B cell (primary cell): ENCODE measurements around the gene TCF21. TPM values are rescaled to one million over a fixed set of nuclear protein-coding genes. Genes with fewer than 3 reads are reported as not detected.

Experiments used
- ATAC-seq: fragments of 200-7000 bp; cut with Tn5 transposase; one replicate; pipeline ENCODE4 v1.10.0; 2021; ENCODE audit warnings: low read depth, mild to moderate bottlenecking, moderate number of reproducible peaks, moderate library complexity
- CTCF ChIA-PET: fragments of 350-600 bp; sonication (Branson Sonifier 250); formaldehyde crosslinking; loops from one replicate; lab custom pipeline; 2021; ENCODE audit warnings: antibody characterized with exemption, inconsistent platforms; lab: Charles Lee
- POLR2A ChIA-PET: fragments of 350-600 bp; sonication (Branson Sonifier 250); formaldehyde crosslinking; loops from one replicate; lab custom pipeline; 2021; ENCODE audit warnings: antibody characterized with exemption; lab: Charles Lee
- DNase-seq: peaks from one replicate; pipeline ENCODE4 v3.0.0; 2013
- H2AFZ ChIP-seq: 2 replicates; pipeline ENCODE4 v1.6.1; 2012; ENCODE audit warnings: mild to moderate bottlenecking, low read depth, low read length; ENCODE audit not compliant: insufficient read depth, poor library complexity, severe bottlenecking
- H3K27ac ChIP-seq, 2 donors: 1 replicate in 1 of 2; 2 replicates in 1 of 2; pipeline ENCODE4 v1.5.1; 2012 to 2013; ENCODE audit warnings: low read length in 2 of 2, mild to moderate bottlenecking in 2 of 2, moderate library complexity in 1 of 2
- H3K27me3 ChIP-seq, 4 experiments: fragments of 200-600 bp in 1 of 4; sonication (generic) in 1 of 4; replicated peaks in 1 of 4; 1 replicate in 2 of 4; 2 replicates in 2 of 4; pipeline versions ENCODE4 v1.6.1 to v1.7.0; 2013 to 2016; ENCODE audit warnings: low read length in 3 of 4, mild to moderate bottlenecking in 2 of 4, mixed read lengths in 1 of 4, moderate library complexity in 1 of 4; ENCODE audit not compliant: insufficient read depth in 4 of 4, control insufficient read depth in 3 of 4; ENCODE audit errors: control extremely low read depth in 1 of 4
- H3K36me3 ChIP-seq, 2 experiments: replicated peaks in 1 of 2; 1 replicate in 1 of 2; 2 replicates in 1 of 2; pipeline versions ENCODE4 v1.6.1 to v1.7.1; 2013; ENCODE audit warnings: low read length in 1 of 2; ENCODE audit not compliant: insufficient read depth in 2 of 2, control insufficient read depth in 1 of 2; ENCODE audit errors: control extremely low read depth in 1 of 2, extremely low read depth in 1 of 2
- H3K4me1 ChIP-seq, 2 donors: fragments of 200-600 bp in 1 of 2; sonication (generic) in 1 of 2; 1 replicate in 1 of 2; 2 replicates in 1 of 2; pipeline versions ENCODE4 v1.5.1 to v1.6.1; 2013 to 2017; ENCODE audit warnings: low read length in 2 of 2; ENCODE audit not compliant: control insufficient read depth in 2 of 2, insufficient read depth in 2 of 2
- H3K4me2 ChIP-seq: replicated peaks from 2 replicates; pipeline ENCODE3; 2012; ENCODE audit warnings: mild to moderate bottlenecking, low read depth, low read length; ENCODE audit not compliant: poor library complexity, severe bottlenecking
- H3K4me3 ChIP-seq, 5 experiments: fragments of 200-600 bp in 1 of 5; sonication (generic) in 1 of 5; 1 replicate in 3 of 5; 2 replicates in 2 of 5; pipeline versions ENCODE4 v1.5.1 to v1.7.0; 2011 to 2016; ENCODE audit warnings: low read length in 4 of 5, mild to moderate bottlenecking in 4 of 5, low read depth in 2 of 5, control low read depth in 1 of 5, moderate library complexity in 1 of 5; ENCODE audit not compliant: insufficient read depth in 1 of 5; ENCODE audit errors: control extremely low read depth in 1 of 5, extremely low read depth in 1 of 5
- H3K79me2 ChIP-seq: fragments of 200-600 bp; sonication (generic); one replicate; pipeline ENCODE4 v1.6.0; 2016; ENCODE audit warnings: low read length; ENCODE audit not compliant: control insufficient read depth, insufficient read depth
- H3K9ac ChIP-seq: fragments of 200-600 bp; sonication (generic); 2 replicates; pipeline ENCODE4 v1.6.1; 2017; ENCODE audit warnings: mild to moderate bottlenecking, low read length, moderate library complexity
- H3K9me3 ChIP-seq, 3 donors: one replicate each; pipeline versions ENCODE4 v1.6.1 to v1.7.1; 2013; ENCODE audit warnings: low read length in 2 of 3; ENCODE audit not compliant: control insufficient read depth in 2 of 3, insufficient read depth in 1 of 3; ENCODE audit errors: control extremely low read depth in 1 of 3
- H4K20me1 ChIP-seq: 2 replicates; pipeline ENCODE4 v1.6.0; 2012; ENCODE audit warnings: mild to moderate bottlenecking, low read length; ENCODE audit not compliant: insufficient read depth, control insufficient read depth, poor library complexity, severe bottlenecking
- H3K27ac Mint-ChIP-seq: one replicate; pipeline ENCODE4 v1.8.0; 2021; ENCODE audit warnings: mixed read lengths
- H3K27me3 Mint-ChIP-seq: one replicate; pipeline ENCODE4 v1.8.0; 2021; ENCODE audit warnings: mixed read lengths
- H3K4me1 Mint-ChIP-seq: one replicate; pipeline ENCODE4 v1.8.0; 2021; ENCODE audit warnings: mixed read lengths
- H3K4me3 Mint-ChIP-seq: one replicate; pipeline ENCODE4 v1.8.0; 2021; ENCODE audit warnings: mixed read lengths
- H3K9me3 Mint-ChIP-seq: one replicate; pipeline ENCODE4 v1.8.0; 2022; ENCODE audit warnings: mixed read lengths; ENCODE audit not compliant: insufficient read depth
- EZH2 ChIP-seq: IDR thresholded peaks from 2 replicates; pipeline ENCODE4 v1.6.1; 2012; ENCODE audit warnings: borderline replicate concordance, low read depth, mild to moderate bottlenecking, moderate library complexity, low read length; ENCODE audit not compliant: insufficient read depth, poor library complexity, severe bottlenecking
- WGBS: methylation state at CpG from one replicate; pipeline ENCODE4 v1.1.5; 2013; ENCODE audit warnings: missing lambda C conversion rate; ENCODE audit not compliant: insufficient coverage; 5-methylcytosine and 5-hydroxymethylcytosine counted together
- intact Hi-C: fragments of 100-400 bp; cut with micrococcal nuclease; formaldehyde crosslinking; loops from one replicate; pipeline ENCODE4 v1.10.0; 2022
- polyA plus RNA-seq: library from polyadenylated mRNA; depleted of rRNA; stranded (reverse); fragments of >200 nt; gene quantifications from 2 replicates; pipeline ENCODE4 v1.2.3, GENCODE V29; 2012
- total RNA-seq, 2 donors: library from RNA; stranded (reverse); fragments of 120-200 nt in 1 of 2; gene quantifications; 1 replicate in 1 of 2; 2 replicates in 1 of 2; pipeline versions ENCODE4 v1.2.3 to v1.2.4, GENCODE V29; 2013 to 2022
- TF ChIP-seq, protein P1 (sequence below): fragments of 200-600 bp; IDR thresholded peaks from one replicate; pipeline ENCODE4 v1.8.0; 2022; ENCODE audit warnings: antibody characterized with exemption, mild to moderate bottlenecking

Gene TCF21
- total and polyA plus RNA-seq, 2 donors (not counting 1 experiment from before 2014, with no cell fraction given) = not detected

DNA sequence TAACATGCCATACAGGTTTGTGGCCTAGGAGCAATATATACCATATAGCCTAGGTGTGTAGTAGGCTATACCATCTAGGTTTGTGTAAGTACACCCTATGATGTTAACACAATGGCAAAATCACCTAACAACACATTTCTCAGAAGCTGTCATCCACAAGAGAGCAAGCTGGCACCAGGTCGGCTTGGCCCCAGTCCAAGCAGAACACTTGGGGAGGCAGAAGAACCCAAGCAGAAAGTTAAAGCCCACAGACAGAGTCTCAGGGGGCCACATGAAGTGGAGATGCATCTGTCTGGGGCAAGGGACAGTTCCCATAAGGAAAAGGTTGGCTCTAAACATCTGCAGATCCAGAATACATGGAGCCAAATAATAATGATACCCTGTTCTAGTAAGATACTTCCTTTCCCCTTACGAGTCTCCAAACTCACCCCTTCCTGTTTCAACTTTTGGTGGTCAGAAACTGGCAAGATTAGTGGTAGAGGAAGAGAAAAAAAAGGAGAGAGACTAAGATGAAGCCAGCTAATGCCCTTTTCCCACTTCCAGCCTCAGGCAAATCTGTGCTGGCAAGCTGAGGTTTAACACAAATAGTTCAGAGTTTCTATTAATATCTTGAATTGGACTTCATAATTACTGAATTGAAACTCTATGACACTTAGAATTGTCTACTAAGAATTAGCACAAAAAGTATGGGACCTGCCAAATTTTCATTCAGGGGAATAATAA lies 29.5 kb downstream of the TCF21 start:
- no peak overlapping the region for H3K27ac Mint-ChIP-seq
- H3K36me3 ChIP-seq = no peaks in the 10 kb centered on the region
- H4K20me1 ChIP-seq = no peaks in the 10 kb centered on the region
- H2AFZ ChIP-seq = no peak overlapping the region
- DNase-seq = no peak
- H3K27me3 ChIP-seq = peaks cover 0 to 3% (median 1%) of the 10 kb centered on the region in 4 experiments
- H3K4me1 Mint-ChIP-seq = peaks cover 4% of the 10 kb centered on the region
- no peak for TF ChIP-seq EZH2
- TF ChIP-seq, protein P1, sequence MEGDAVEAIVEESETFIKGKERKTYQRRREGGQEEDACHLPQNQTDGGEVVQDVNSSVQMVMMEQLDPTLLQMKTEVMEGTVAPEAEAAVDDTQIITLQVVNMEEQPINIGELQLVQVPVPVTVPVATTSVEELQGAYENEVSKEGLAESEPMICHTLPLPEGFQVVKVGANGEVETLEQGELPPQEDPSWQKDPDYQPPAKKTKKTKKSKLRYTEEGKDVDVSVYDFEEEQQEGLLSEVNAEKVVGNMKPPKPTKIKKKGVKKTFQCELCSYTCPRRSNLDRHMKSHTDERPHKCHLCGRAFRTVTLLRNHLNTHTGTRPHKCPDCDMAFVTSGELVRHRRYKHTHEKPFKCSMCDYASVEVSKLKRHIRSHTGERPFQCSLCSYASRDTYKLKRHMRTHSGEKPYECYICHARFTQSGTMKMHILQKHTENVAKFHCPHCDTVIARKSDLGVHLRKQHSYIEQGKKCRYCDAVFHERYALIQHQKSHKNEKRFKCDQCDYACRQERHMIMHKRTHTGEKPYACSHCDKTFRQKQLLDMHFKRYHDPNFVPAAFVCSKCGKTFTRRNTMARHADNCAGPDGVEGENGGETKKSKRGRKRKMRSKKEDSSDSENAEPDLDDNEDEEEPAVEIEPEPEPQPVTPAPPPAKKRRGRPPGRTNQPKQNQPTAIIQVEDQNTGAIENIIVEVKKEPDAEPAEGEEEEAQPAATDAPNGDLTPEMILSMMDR = no peak
- no peak overlapping the region for H3K4me3 Mint-ChIP-seq
- H3K27ac ChIP-seq = no peak overlapping the region
- H3K4me1 ChIP-seq = peaks cover 3 to 6% of the 10 kb centered on the region in 2 donors
- no peaks in the 10 kb centered on the region for H3K9me3 Mint-ChIP-seq
- H3K79me2 ChIP-seq = no peaks in the 10 kb centered on the region
- intact Hi-C loops = loop anchor here (5.0 to 10.0 kb wide), 2 partner anchors 1254 to 1386 kb away; no protein-coding TSS in a partner anchor
- H3K9ac ChIP-seq = no peak overlapping the region
- peaks cover 12% of the 10 kb centered on the region for H3K27me3 Mint-ChIP-seq
- ChIA-PET CTCF (interaction anchor here (1.0 to 9.6 kb wide), 5 partner anchors 28 to 179 kb away, joined by 3 to 183 read pairs (median 5); no protein-coding TSS in a partner anchor), POLR2A (no interaction called here)
- H3K4me3 ChIP-seq = no peak overlapping the region
- no peaks in the 10 kb centered on the region for H3K9me3 ChIP-seq
- 50% methylated on average over 1 of the region's 2 CpGs for WGBS
- ATAC-seq = no peak
- no peak overlapping the region for H3K4me2 ChIP-seq

DNA sequence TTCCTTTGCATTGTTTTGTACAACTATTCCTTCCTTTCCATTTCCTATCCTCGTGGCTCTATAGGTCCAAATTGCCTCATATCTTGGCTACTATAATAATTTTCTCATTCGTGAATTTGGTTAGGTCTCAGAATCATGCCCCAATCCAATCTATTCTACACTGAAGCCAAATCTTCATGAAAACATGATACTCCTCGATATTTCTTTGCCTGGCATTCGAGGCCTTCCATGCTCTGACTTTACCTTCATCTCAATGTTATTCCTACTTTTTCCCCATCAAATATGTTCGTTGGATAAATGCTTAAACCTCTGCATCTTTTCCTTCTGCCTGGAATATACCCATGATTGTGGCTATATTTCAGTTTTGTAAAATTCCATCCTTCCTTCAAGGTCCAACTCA lies 30.4 kb downstream of the TCF21 start:
- Histone ChIP-seq H4K20me1 (no peaks in the 10 kb centered on the region), H3K4me3 (no peak overlapping the region), H3K4me2 (no peak overlapping the region), H3K27ac (no peak overlapping the region), H3K27me3 (peaks cover 0 to 3% (median 0%) of the 10 kb centered on the region in 4 experiments), H2AFZ (no peak overlapping the region), H3K4me1 (peaks cover 3 to 6% of the 10 kb centered on the region in 2 donors), H3K9me3 (no peaks in the 10 kb centered on the region), H3K36me3 (no peaks in the 10 kb centered on the region), H3K9ac (no peak overlapping the region), H3K79me2 (no peaks in the 10 kb centered on the region)
- intact Hi-C loops = loop anchor here (5.0 to 10.0 kb wide), 2 partner anchors 1255 to 1387 kb away; no protein-coding TSS in a partner anchor
- Mint-ChIP-seq H3K4me3 (no peak overlapping the region), H3K27ac (no peak overlapping the region), H3K27me3 (peaks cover 10% of the 10 kb centered on the region), H3K4me1 (peaks cover 4% of the 10 kb centered on the region), H3K9me3 (no peaks in the 10 kb centered on the region)
- no peak for DNase-seq
- TF ChIP-seq, protein P1 = no peak
- TF ChIP-seq EZH2 = no peak
- ATAC-seq = no peak
- POLR2A ChIA-PET = no interaction called here
- whole genome bisulfite sequencing = 97% methylated on average over 4 of the region's 5 CpGs
- CTCF ChIA-PET = interaction anchor here (1.4 to 9.6 kb wide), 4 partner anchors 12 to 178 kb away, joined by 3 to 183 read pairs (median 34); no protein-coding TSS in a partner anchor
